ENCODE measurements around the gene UQCR10.

DNA sequence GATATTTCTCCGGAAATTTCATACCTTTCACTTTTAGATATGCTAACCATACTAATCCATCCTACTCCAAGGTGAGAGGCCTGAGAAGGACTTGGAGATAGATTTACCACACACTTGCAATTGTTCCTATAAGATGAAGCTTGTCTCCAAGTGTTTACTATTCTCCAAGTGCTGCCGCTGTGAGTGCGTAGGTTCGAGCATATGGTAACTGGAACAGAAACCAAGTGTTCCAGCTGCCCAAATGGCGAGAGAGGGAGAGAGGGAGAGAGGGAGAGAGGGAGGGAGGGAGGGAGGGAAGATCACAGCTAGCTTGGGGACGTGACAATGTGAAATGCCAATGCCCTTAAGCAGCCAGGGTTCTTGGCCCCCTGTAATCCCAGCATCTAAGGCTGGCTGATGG is 49.4 kb downstream of the UQCR10 start:
- TF ChIP-seq, protein P1, sequence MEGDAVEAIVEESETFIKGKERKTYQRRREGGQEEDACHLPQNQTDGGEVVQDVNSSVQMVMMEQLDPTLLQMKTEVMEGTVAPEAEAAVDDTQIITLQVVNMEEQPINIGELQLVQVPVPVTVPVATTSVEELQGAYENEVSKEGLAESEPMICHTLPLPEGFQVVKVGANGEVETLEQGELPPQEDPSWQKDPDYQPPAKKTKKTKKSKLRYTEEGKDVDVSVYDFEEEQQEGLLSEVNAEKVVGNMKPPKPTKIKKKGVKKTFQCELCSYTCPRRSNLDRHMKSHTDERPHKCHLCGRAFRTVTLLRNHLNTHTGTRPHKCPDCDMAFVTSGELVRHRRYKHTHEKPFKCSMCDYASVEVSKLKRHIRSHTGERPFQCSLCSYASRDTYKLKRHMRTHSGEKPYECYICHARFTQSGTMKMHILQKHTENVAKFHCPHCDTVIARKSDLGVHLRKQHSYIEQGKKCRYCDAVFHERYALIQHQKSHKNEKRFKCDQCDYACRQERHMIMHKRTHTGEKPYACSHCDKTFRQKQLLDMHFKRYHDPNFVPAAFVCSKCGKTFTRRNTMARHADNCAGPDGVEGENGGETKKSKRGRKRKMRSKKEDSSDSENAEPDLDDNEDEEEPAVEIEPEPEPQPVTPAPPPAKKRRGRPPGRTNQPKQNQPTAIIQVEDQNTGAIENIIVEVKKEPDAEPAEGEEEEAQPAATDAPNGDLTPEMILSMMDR (IDR thresholded peaks at IDR 0.05), result no peak
- TF ChIP-seq POLR2A (IDR thresholded peaks at IDR 0.05) (no peak), EP300 (IDR thresholded peaks at IDR 0.05) (no peak)

All from suprapubic skin (tissue), 3 donors.